GM19099 (cell line): ENCODE measurements around the gene WDFY1.

Experiments used
- POLR2A ChIP-seq: IDR thresholded peaks from 3 replicates; pipeline ENCODE4 v1.6.1; 2011; ENCODE audit warnings: low read depth; ENCODE audit not compliant: insufficient read length; ENCODE audit errors: extremely low read depth

The WDFY1 gene

DNA sequence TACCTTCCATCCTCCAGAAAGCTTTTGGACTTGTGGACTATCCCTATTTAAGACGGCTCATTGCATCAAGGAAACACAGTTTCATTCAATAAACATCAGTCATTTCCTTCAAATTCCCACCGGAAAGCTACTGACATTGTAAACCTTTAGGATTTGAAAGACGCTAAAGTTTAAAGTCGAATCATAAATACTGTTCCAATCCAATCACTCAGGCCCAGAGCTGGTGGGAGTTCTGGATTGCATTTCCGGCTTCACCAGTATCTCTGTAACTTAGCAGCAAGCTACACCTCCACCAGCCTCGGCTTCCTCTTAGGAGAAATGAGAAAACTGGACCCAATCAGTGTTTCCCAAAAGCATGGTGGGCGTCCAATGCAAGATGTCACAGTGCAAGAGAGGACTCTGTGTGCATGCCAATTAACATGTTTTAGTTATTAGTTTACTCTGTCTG is 1.6 kb downstream of the WDFY1 start:
- TF ChIP-seq POLR2A = no peak

GRCh38 chr2:223943135-223943534 is 2.0 kb downstream of the WDFY1 start:
- no peak for TF ChIP-seq POLR2A

DNA sequence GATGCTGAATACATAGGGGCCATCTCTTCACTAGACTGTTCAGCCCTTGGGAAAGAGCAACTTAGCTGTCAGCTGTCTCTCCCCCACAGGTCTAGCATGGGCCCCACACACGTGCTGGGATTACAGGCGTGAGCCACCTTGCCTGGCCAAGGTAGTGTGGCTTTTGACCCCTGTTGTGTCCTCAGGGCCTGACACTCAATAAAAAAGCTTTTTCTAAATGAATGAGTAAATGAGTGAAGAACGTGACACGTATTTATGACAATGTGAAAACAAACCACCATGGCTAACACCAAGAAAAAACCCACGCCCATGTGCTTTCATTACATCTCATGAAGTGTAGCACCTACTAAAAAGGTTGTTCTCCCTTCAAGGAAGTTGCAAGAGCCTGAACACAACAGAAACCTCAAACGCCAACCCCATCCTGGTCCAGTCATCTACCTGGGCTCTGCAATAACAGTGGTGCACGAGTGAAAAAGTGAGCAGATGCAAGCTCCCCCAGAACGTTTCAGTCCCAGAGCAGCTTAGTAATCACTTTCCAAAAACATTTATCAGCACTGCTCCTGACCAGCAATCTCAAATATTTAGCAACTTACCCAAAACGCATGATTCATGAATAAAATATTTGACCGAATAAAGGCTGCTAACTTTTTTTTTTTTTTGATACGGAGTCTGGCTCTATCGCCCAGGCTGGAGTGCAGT is 3.4 kb downstream of the WDFY1 start:
- TF ChIP-seq POLR2A = no peak

DNA sequence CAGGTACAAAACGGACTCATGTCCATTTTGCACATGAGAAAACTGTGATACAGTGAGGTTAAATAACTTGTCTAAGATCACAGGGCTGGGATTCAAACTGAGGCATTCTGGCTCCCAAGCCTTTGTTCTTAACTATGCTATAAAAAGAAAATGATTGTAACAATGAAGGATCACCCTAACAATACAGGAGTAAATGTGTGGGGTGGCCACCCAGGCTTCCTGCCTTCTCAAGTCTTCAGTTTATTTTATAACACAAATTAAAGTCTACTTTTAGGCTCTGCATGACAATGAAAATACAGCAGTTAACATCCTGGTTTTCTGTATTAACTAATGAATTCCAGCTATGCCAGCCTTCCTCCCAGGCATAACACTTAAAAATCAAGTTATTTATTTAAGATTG is 7.6 kb downstream of the WDFY1 start:
- no peak for TF ChIP-seq POLR2A

- TF ChIP-seq POLR2A = no peak
Measured at GRCh38 chr2:223936862-223937326, 8.2 kb downstream of the WDFY1 start.

GRCh38 chr2:223935459-223936125 is 9.5 kb downstream of the WDFY1 start:
- no peak for TF ChIP-seq POLR2A

- no peak for TF ChIP-seq POLR2A
Measured at GRCh38 chr2:223934870-223935269, 10.3 kb downstream of the WDFY1 start.

DNA sequence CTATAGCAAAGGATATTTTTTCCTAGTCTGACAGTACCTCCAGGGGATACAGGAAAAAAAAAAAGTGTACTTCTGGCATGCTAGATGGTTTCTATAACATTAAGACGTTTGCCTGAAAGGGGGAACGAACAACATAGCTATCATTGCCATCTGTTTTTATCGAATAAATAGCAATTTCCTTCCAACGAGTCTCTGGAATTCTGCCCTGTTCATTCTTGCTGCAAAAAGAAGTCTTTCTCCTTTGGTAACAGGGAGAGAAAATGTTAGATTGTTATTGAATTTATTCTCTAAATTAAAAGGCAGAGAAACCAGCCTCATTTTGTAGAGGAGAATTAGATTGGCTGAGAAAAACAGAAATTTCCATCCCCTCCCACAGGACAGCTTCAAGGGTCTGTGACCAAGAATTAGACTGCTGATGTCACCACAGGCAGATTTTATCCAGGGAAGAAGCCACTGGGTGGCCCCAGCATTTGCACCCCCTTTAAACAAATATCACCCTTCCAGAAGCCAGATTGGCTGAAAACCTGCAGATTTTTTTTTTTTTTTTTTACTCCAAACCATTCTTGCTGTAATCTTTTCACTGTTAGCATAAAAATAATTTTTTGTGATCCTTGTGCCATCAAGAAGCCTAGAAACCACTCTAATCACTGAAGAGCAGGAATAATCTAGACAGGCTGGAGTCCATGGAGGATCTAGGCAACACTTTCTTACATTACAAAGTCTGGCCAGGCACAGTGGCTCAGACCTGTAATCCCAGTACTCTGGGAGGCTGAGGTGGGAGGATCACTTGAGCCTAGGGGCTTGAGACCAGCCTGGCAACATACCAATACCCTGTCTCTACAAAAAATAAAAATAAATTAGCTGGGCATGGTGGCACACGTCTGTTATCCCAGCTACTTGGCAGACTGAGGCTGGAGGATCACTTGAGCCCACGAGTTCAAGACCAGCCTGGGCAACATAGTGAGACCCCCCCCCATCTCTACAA is 12.0 kb downstream of the WDFY1 start:
- TF ChIP-seq POLR2A = no peak

- no peak for TF ChIP-seq POLR2A
Measured at GRCh38 chr2:223930103-223930976, 14.8 kb downstream of the WDFY1 start.

DNA sequence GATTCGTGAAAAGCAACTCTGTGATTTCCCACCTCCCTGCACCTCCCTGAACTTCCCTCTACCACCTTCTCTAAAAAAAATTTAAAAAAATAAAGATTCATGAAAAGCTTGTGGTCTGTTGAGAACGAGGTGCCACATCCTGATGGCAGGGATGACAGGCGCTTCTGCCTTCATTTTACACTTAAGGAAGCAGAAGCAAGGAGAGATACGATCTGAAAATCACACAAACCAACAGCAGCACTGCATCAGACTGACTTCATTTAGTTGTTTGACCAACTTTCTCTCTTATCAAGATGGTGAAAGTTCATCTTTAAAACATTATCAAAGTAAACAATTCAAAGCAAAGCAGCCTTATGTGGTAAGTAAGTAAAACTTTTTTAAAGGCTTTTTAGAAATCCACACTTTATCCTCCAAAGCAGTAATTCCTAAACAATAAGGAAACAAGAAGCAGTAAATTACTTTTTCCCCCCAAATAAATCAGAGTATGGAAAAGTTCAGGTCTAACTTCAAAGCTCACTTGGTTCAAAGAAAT is 15.5 kb downstream of the WDFY1 start:
- TF ChIP-seq POLR2A = no peak

GRCh38 chr2:223928113-223929006 is 16.8 kb downstream of the WDFY1 start:
- no peak for TF ChIP-seq POLR2A

- TF ChIP-seq POLR2A = no peak
Measured at GRCh38 chr2:223925106-223925505, 20.0 kb downstream of the WDFY1 start.

GRCh38 chr2:223923976-223924375 is 21.2 kb downstream of the WDFY1 start:
- TF ChIP-seq POLR2A = no peak
